Stimulated activated CD8-positive, alpha-beta memory T cell treated with anti-CD3 and anti-CD28 coated beads, Interleukin-4, amount 100 ng/mL, for 48 hours (primary cell): ENCODE measurements around the gene CTNNB1.

ENCODE experiments used
- DNase-seq: peaks from one replicate; pipeline ENCODE4 v3.0.0-alpha.2; 2020

The CTNNB1 gene

GRCh38 chr3:41198950-41199865, at the start of gene CTNNB1:
CTNNB1 (plus strand) TSS chr3:41199505; CDS start chr3:41224069, 24,564 bp downstream.
- DNase-seq, result peak; percentile 93

- no peak for DNase-seq
These were observed 43.5 kb upstream of the CTNNB1 start for GRCh38 chr3:41155834-41156233.

GRCh38 chr3:41158947-41159346, 40.4 kb upstream of the CTNNB1 start:
- peak; percentile 27 for DNase-seq

GRCh38 chr3:41159588-41160189, 39.6 kb upstream of the CTNNB1 start:
- no peak for DNase-seq

GRCh38 chr3:41162541-41162940, 36.8 kb upstream of the CTNNB1 start:
- DNase-seq, result no peak

- no peak for DNase-seq
These were observed 36.3 kb upstream of the CTNNB1 start for GRCh38 chr3:41163006-41163405.

- DNase-seq, result no peak
These were observed 35.9 kb upstream of the CTNNB1 start for GRCh38 chr3:41163421-41163820.

- no peak for DNase-seq
These were observed 34.5 kb upstream of the CTNNB1 start for GRCh38 chr3:41164777-41165176.

GRCh38 chr3:41167722-41168497, 31.4 kb upstream of the CTNNB1 start:
- no peak for DNase-seq

GRCh38 chr3:41169023-41169422, 30.3 kb upstream of the CTNNB1 start:
- DNase-seq, result no peak

GRCh38 chr3:41173926-41174885, 25.1 kb upstream of the CTNNB1 start:
- DNase-seq, result no peak

GRCh38 chr3:41175365-41175764, 23.9 kb upstream of the CTNNB1 start:
- no peak for DNase-seq

- DNase-seq, result no peak
These were observed 22.7 kb upstream of the CTNNB1 start for GRCh38 chr3:41176596-41176995.

- no peak for DNase-seq
These were observed 20.7 kb upstream of the CTNNB1 start for GRCh38 chr3:41178576-41178975.

- DNase-seq, result no peak
These were observed 18.9 kb upstream of the CTNNB1 start for GRCh38 chr3:41180396-41180795.

GRCh38 chr3:41182504-41183059, 16.7 kb upstream of the CTNNB1 start:
- DNase-seq, result no peak

GRCh38 chr3:41184394-41184793, 14.9 kb upstream of the CTNNB1 start:
- DNase-seq, result no peak

- no peak for DNase-seq
These were observed 13.0 kb upstream of the CTNNB1 start for GRCh38 chr3:41186297-41186696.

- DNase-seq, result peak; percentile 36
These were observed 11.0 kb upstream of the CTNNB1 start for GRCh38 chr3:41188306-41188705.

GRCh38 chr3:41190509-41191284, 8.6 kb upstream of the CTNNB1 start:
- no peak for DNase-seq

- no peak for DNase-seq
These were observed 6.4 kb upstream of the CTNNB1 start for GRCh38 chr3:41192885-41193284.
